ENCODE results near the gene RFTN1. TPM values are rescaled to one million over a fixed set of nuclear protein-coding genes. Genes with fewer than 3 reads are reported as not detected.

The RFTN1 gene
- total RNA-seq, 1 experiment from 2014 or later = 2.2 TPM

DNA sequence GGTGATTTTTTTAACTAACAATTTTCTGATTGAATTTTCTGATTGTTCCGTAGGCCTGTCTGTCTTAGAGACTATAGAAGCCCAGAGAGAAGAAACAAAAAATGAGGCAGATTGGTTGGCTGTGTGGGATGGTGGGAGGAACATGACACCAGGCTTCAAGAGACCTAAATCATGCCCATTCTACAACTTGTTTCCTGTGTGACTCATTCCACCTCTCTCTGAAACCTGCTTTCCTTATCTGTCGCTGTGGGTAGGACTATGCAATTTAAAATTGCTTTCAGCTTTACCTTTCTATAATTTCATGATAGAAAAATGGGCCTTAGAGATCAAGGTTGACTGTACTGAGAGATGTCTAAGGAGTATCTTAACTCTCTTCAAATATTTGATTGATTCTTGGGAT lies 203.9 kb downstream of the RFTN1 start:
- H3K18ac ChIP-seq (ENCODE audit: insufficient read length, low read depth, low read length) = no peak overlapping the region
- H3K79me2 ChIP-seq (ENCODE audit: insufficient read depth, low read length) = no peaks in the 10 kb centered on the region; the same call in 1 of the 2 replicates
- H4K91ac ChIP-seq (ENCODE audit: insufficient read length, low read depth, low read length) = no peak overlapping the region
- no peak overlapping the region for H4K8ac ChIP-seq (replicated peaks; ENCODE audit: insufficient read length, low read depth, low read length)
- H3K79me1 ChIP-seq (ENCODE audit: insufficient read depth, low read depth, low read length, poor library complexity, severe bottlenecking) = no peaks in the 10 kb centered on the region
- no peak overlapping the region for H4K5ac ChIP-seq (ENCODE audit: insufficient read length, low read depth, low read length)
- H3K9me3 Mint-ChIP-seq = no peaks in the 10 kb centered on the region
- no peaks in the 10 kb centered on the region for H3K9me3 ChIP-seq (ENCODE audit: control insufficient read depth, low read depth, low read length)
- H2BK120ac ChIP-seq (ENCODE audit: low read depth, low read length, poor library complexity, severe bottlenecking) = no peak overlapping the region
- no peak overlapping the region for H2AFZ ChIP-seq (ENCODE audit: low read length)
- H3K4me2 ChIP-seq (ENCODE audit: insufficient read depth, insufficient read length, low read length) = no peak overlapping the region
- no peak for DNase-seq
- H2BK20ac ChIP-seq (ENCODE audit: low read depth, low read length, poor library complexity, severe bottlenecking) = no peak overlapping the region
- H4K20me1 ChIP-seq (ENCODE audit: control insufficient read depth, insufficient read depth, insufficient read length) = no peaks in the 10 kb centered on the region
- no peak overlapping the region for H3K27ac ChIP-seq (ENCODE audit: insufficient read length, low read depth, low read length)
- H3K4me3 Mint-ChIP-seq = no peak overlapping the region
- H2BK5ac ChIP-seq (ENCODE audit: insufficient read length, low read length) = no peak overlapping the region
- no peak overlapping the region for H3K56ac ChIP-seq (ENCODE audit: insufficient read length, low read depth, low read length)
- H2AK5ac ChIP-seq (ENCODE audit: insufficient read length, low read length) = no peak overlapping the region
- H3K9ac ChIP-seq (ENCODE audit: extremely low read depth, insufficient read length, low read length) = no peak overlapping the region
- no peak overlapping the region for H3K14ac ChIP-seq (ENCODE audit: insufficient read depth, low read length)
- H3K23ac ChIP-seq (ENCODE audit: insufficient read length, low read depth, low read length) = no peak overlapping the region
- H3K27me3 Mint-ChIP-seq (ENCODE audit: low read depth) = no peaks in the 10 kb centered on the region
- H2BK15ac ChIP-seq (ENCODE audit: low read depth, low read length) = no peak overlapping the region
- H3T11ph ChIP-seq (ENCODE audit: low read length) = no peak overlapping the region
- WGBS (ENCODE audit: extremely low coverage, insufficient read length, low lambda C conversion rate) = no CpG with 5 or more reads among the region's 2 CpGs
- TF ChIP-seq, protein P1, sequence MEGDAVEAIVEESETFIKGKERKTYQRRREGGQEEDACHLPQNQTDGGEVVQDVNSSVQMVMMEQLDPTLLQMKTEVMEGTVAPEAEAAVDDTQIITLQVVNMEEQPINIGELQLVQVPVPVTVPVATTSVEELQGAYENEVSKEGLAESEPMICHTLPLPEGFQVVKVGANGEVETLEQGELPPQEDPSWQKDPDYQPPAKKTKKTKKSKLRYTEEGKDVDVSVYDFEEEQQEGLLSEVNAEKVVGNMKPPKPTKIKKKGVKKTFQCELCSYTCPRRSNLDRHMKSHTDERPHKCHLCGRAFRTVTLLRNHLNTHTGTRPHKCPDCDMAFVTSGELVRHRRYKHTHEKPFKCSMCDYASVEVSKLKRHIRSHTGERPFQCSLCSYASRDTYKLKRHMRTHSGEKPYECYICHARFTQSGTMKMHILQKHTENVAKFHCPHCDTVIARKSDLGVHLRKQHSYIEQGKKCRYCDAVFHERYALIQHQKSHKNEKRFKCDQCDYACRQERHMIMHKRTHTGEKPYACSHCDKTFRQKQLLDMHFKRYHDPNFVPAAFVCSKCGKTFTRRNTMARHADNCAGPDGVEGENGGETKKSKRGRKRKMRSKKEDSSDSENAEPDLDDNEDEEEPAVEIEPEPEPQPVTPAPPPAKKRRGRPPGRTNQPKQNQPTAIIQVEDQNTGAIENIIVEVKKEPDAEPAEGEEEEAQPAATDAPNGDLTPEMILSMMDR (conservative IDR thresholded peaks at IDR 0.05) = no peak
- H3K23me2 ChIP-seq (ENCODE audit: insufficient read length, low read depth, low read length, poor library complexity, severe bottlenecking) = no peaks in the 10 kb centered on the region
- no peaks in the 10 kb centered on the region for H3K27me3 ChIP-seq (ENCODE audit: insufficient read depth, low read length)
- H3K4me1 ChIP-seq (ENCODE audit: insufficient read depth, low read length) = no peaks in the 10 kb centered on the region
- no peak overlapping the region for H3K27ac Mint-ChIP-seq
- peaks cover 7 to 20% (median 10%) of the 10 kb centered on the region in 3 experiments; a peak in 6 of 7 replicates for H3K36me3 Mint-ChIP-seq (ENCODE audit: insufficient read depth in 1 of 3, low read depth in 3 of 3)
- no peak overlapping the region for H3K4ac ChIP-seq (ENCODE audit: low read depth, low read length)
- H2BK12ac ChIP-seq (ENCODE audit: insufficient read length, low read depth, low read length) = no peak overlapping the region
- peaks cover 9 to 12% of the 10 kb centered on the region in 2 experiments for H3K4me1 Mint-ChIP-seq
